NCI-H2171 (cell line): ENCODE results near the gene TPST1.
"Not testable (repeated sequence)": the region's sequence is repeated elsewhere in the genome, so short reads cannot be mapped to it uniquely, and the experiment has no call there.

Experiments used
- DNase-seq: peaks from one replicate; lab custom pipeline; 2025; lab: John Stamatoyannopoulos, UW

Gene TPST1

GRCh38 chr7:66331883-66332282 is 126.7 kb downstream of the TPST1 start:
- DNase-seq: no peak

- no peak for DNase-seq
Observed at GRCh38 chr7:66333443-66333842, 128.3 kb downstream of the TPST1 start.

GRCh38 chr7:66335318-66335717 is 130.2 kb downstream of the TPST1 start:
- no peak for DNase-seq

GRCh38 chr7:66336760-66337159 is 131.6 kb downstream of the TPST1 start:
- no peak for DNase-seq

- no peak for DNase-seq
Observed at GRCh38 chr7:66339141-66339540, 134.0 kb downstream of the TPST1 start.

- DNase-seq: no peak
Observed at GRCh38 chr7:66344166-66344565, 139.0 kb downstream of the TPST1 start.

GRCh38 chr7:66348531-66348930 is 143.4 kb downstream of the TPST1 start:
- no peak for DNase-seq

- DNase-seq: no peak
Observed at GRCh38 chr7:66348959-66349358, 143.8 kb downstream of the TPST1 start.

GRCh38 chr7:66352071-66352470 is 146.9 kb downstream of the TPST1 start:
- DNase-seq: no peak

- no peak for DNase-seq
Observed at GRCh38 chr7:66353547-66353946, 148.4 kb downstream of the TPST1 start.

GRCh38 chr7:66355756-66356155 is 150.6 kb downstream of the TPST1 start:
- no peak for DNase-seq

- DNase-seq: no peak
Observed at GRCh38 chr7:66356277-66356721, 151.2 kb downstream of the TPST1 start.

GRCh38 chr7:66357087-66357486 is 152.0 kb downstream of the TPST1 start:
- DNase-seq: no peak

GRCh38 chr7:66359656-66360211 is 154.6 kb downstream of the TPST1 start:
- DNase-seq: peak; percentile 89

- no peak for DNase-seq
Observed at GRCh38 chr7:66362136-66362535, 157.0 kb downstream of the TPST1 start.

GRCh38 chr7:66363635-66364034 is 158.5 kb downstream of the TPST1 start:
- no peak for DNase-seq

- DNase-seq: not testable (repeated sequence)
Observed at GRCh38 chr7:66365031-66365430, 159.9 kb downstream of the TPST1 start.

GRCh38 chr7:66371096-66371824 is 166.1 kb downstream of the TPST1 start:
- DNase-seq: no peak

- not testable (repeated sequence) for DNase-seq
Observed at GRCh38 chr7:66374141-66374840, 169.2 kb downstream of the TPST1 start.

GRCh38 chr7:66376264-66376945 is 171.3 kb downstream of the TPST1 start:
- no peak for DNase-seq

GRCh38 chr7:66377045-66377444 is 171.9 kb downstream of the TPST1 start:
- DNase-seq: no peak

GRCh38 chr7:66377714-66378113 is 172.6 kb downstream of the TPST1 start:
- DNase-seq: no peak
